Measurements from ENCODE around the gene DOCK8.

GRCh38 chr9:506281-506680 is 291.6 kb downstream of the DOCK8 start:
- no peak for TF ChIP-seq POLR2A (IDR thresholded peaks at IDR 0.05)
- TF ChIP-seq CTCF (IDR thresholded peaks at IDR 0.05): no peak
